GM11168 (cell line): ENCODE measurements around the gene RAMAC.

Experiments
- in situ Hi-C: fragments of 300-500 bp; cut with MboI; formaldehyde crosslinking; loops from one replicate; pipeline ENCODE4 v1.12.0; 2022; ENCODE audit warnings: low sequenced_read_pairs; ENCODE audit not compliant: unreplicated experiment

The RAMAC gene

GRCh38 chr15:82964890-82965289, 21.1 kb upstream of the RAMAC start:
- in situ Hi-C loops, result no loop called here

GRCh38 chr15:82966671-82967071, 19.3 kb upstream of the RAMAC start:
- in situ Hi-C loops, result no loop called here

- in situ Hi-C loops, result no loop called here
Measured at GRCh38 chr15:82968066-82968465, 17.9 kb upstream of the RAMAC start.

- in situ Hi-C loops, result no loop called here
Measured at GRCh38 chr15:82969353-82969752, 16.7 kb upstream of the RAMAC start.

GRCh38 chr15:82970078-82970686, 15.8 kb upstream of the RAMAC start:
- in situ Hi-C loops, result loop anchor here (10.0 kb wide), 1 partner anchor 115 kb away; no protein-coding TSS in a partner anchor

GRCh38 chr15:82970696-82971095, 15.3 kb upstream of the RAMAC start:
- in situ Hi-C loops, result loop anchor here (10.0 kb wide), 1 partner anchor 116 kb away; no protein-coding TSS in a partner anchor

GRCh38 chr15:82971218-82971984, 14.6 kb upstream of the RAMAC start:
- in situ Hi-C loops, result loop anchor here (10.0 kb wide), 1 partner anchor 117 kb away; no protein-coding TSS in a partner anchor

GRCh38 chr15:82972990-82973389, 13.0 kb upstream of the RAMAC start:
- in situ Hi-C loops, result loop anchor here (10.0 kb wide), 1 partner anchor 118 kb away; no protein-coding TSS in a partner anchor

- in situ Hi-C loops, result loop anchor here (10.0 kb wide), 1 partner anchor 122 kb away; no protein-coding TSS in a partner anchor
Measured at GRCh38 chr15:82977076-82977475, 8.9 kb upstream of the RAMAC start.

- in situ Hi-C loops, result loop anchor here (10.0 kb wide), 1 partner anchor 124 kb away; no protein-coding TSS in a partner anchor
Measured at GRCh38 chr15:82978438-82978837, 7.6 kb upstream of the RAMAC start.

GRCh38 chr15:82979726-82980125, 6.3 kb upstream of the RAMAC start:
- in situ Hi-C loops, result loop anchor here (10.0 kb wide), 1 partner anchor 125 kb away; no protein-coding TSS in a partner anchor

- in situ Hi-C loops, result no loop called here
Measured at GRCh38 chr15:82980981-82981380, 5.0 kb upstream of the RAMAC start.

- in situ Hi-C loops, result no loop called here
Measured at GRCh38 chr15:82986442-82986780, 401 bp downstream of the RAMAC start.

- in situ Hi-C loops, result no loop called here
Measured at GRCh38 chr15:82992436-82992998, 6.5 kb downstream of the RAMAC start.

- in situ Hi-C loops, result no loop called here
Measured at GRCh38 chr15:82993144-82993543, 7.1 kb downstream of the RAMAC start.

- in situ Hi-C loops, result no loop called here
Measured at GRCh38 chr15:82995076-82995475, 9.1 kb downstream of the RAMAC start.

- in situ Hi-C loops, result no loop called here
Measured at GRCh38 chr15:82995938-82996337, 9.9 kb downstream of the RAMAC start.

- in situ Hi-C loops, result no loop called here
Measured at GRCh38 chr15:82999426-82999825, 13.4 kb downstream of the RAMAC start.

- in situ Hi-C loops, result loop anchor here (10.0 to 25.0 kb wide), 2 partner anchors 145 to 212 kb away; partner anchors contain the start of gene HDGFL3
Measured at GRCh38 chr15:82999905-83000671, 14.1 kb downstream of the RAMAC start.

- in situ Hi-C loops, result loop anchor here (10.0 to 25.0 kb wide), 2 partner anchors 146 to 212 kb away; partner anchors contain the start of gene HDGFL3
Measured at GRCh38 chr15:83000672-83001031, 14.6 kb downstream of the RAMAC start.
